GDM1 (cell line): ENCODE data around the gene BCL2L15.
"Not testable (repeated sequence)": the region's sequence is repeated elsewhere in the genome, so short reads cannot be mapped to it uniquely, and the experiment has no call there.

ENCODE experiments used
- DNase-seq: peaks from one replicate; lab custom pipeline; 2025; lab: John Stamatoyannopoulos, UW

Gene BCL2L15

DNA sequence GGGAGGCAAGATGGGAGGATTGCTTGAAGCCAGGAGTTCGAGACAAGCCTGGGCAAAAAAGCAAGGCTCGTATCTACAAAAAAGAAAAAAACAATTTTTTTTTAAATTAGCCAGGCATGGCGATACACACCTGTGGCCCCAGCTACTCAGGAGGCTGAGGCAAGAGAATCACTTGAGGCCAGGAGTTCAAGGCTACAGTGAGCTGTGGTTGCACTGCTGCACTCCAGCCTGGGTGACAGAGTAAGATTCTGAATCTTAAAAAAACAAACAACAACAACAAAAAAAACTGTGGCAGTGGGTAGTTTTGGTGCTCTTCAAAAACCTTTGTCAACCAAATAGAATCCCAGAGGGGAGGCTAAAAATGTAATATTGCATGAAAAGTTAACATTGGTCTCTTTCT lies 16.6 kb downstream of the BCL2L15 start:
- DNase-seq: no peak

DNA sequence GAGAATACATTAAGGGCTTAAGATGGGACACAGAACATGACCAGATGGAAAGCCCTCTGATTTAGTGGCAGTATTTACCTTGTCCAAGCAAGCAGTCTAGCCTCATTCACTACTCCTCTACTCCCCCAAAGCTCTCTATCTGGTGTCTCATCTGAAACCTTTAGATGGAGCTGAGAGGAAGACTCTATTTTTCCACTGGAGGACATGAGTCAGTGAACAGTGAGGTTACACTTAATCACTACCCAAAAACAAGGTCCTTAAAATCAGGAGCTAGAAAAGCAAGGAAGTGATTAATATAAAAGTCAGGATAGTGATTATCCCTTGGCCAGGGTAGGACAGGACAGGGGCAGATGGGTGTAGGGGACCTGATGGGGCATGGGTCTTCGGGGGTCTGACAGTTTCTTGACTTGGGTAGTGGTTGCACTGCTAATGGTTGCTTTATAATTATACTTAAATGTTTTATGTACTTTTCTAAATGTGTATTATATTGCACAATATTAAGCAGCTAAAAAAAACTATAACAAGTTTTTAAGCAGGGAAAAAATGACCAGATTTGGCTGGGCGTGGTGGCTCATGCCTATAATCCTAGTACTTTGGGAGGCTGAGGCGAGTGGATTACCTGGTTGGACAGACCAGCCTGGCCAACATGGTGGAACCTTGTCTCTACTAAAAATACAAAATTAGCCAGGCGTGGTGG lies 18.8 kb downstream of the BCL2L15 start:
- DNase-seq: no peak

DNA sequence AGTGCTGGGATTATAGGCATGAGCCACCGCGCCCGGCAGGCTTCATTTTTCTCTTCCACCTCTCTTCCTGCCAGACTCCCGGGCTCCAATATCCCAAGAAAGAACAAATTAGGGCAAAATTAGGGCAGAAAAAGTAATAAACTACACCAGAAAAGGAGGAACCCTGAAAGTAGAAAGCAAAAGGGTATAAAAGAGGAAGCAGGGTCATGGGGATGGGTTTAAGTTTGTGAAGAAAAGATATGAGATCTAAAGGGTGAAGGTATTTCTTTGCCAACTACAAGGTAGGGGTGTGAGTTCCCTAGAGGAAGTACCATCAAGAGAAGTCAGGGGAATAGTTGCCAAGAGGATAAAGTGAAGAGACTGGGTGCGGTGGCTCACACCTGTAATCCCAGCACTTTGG lies 25.7 kb downstream of the BCL2L15 start:
- DNase-seq: no peak

DNA sequence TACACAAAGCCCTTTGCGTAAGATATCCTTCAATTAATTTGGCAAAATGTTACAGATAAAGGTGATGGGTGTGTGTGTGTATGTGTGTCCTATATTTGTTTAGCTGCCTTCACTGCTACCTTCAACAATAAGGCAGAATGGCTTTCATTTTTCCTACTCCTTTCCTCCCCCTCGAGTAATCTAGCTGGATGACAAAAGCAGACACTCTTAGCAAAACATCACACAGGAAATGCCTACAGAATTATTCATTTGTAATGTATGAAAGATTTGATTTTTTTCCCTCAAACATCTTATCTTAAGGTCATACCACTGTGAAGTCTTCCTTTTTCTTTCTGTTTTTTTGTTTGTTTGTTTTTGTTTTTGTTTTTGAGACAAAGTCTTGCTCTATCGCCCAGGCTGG lies 26.5 kb downstream of the BCL2L15 start:
- no peak for DNase-seq

DNA sequence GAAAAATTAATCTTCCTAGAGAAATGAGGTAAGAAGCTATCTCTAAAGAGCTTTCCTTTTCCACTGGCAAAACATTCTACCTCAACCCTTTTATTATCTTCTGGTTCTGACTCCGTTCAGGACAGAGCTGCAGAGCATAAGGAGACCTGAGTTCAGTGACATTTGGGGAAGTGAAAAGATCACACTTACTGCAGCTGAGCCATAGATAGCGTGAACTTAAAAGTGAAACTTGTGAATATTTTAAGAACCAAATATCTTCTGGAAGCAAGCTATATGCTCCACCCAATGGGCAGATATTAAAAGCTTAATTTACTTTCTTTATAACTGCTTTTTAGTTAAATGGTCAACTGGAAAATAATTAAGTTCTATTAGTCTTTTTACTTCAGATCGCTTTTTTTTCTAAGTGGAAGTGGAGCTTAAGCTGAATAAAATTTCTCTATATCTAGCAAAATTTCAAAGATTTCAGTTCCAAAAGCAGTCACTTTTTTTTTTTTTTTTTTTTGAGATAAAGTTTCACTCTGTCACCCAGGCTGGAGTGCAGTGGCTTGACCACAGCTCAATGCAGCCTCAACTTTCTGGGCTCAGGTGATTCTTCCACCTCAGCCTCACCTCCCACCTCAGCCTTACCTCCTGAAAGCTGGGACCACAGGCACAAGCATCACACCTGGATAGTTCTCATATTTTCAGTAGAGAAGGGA lies 27.8 kb downstream of the BCL2L15 start:
- DNase-seq: peak; percentile 21

DNA sequence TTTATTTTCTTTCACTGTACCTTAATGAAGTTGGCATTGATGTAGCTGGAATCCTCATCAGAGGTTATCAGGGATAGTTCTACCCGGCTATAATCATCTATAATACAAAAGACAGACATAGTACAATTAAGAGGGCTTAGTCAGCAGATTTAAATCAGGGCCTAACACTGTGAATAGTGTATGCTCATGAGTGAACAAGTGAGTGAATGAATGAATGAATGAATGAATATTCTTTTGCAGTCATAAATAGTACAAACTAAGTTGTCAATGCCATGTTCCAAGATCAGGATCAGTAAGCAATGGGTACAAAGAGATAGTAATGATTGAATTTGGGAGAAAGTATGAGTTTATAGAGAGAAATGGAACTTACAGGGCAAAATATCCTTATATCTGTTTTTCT lies 28.4 kb downstream of the BCL2L15 start:
- no peak for DNase-seq

DNA sequence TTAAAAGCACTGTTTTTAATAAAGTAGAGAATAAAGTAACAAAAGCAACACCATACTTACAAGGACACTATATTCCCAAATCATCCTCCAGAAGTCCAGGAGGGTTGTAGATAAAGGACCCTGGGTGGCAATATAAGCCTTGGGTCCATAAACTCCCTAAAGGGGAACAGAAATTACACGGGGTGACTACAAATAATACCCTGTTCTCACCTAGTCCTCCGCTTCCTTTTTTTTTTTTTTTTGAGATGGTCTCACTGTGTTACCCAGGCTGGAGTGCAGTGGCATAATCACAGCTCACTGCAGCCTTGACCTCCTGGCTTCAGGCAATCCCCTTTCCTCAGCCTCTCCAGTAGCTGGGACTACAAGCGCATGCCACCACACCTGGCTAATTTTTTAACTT lies 29.0 kb downstream of the BCL2L15 start:
- DNase-seq: no peak

DNA sequence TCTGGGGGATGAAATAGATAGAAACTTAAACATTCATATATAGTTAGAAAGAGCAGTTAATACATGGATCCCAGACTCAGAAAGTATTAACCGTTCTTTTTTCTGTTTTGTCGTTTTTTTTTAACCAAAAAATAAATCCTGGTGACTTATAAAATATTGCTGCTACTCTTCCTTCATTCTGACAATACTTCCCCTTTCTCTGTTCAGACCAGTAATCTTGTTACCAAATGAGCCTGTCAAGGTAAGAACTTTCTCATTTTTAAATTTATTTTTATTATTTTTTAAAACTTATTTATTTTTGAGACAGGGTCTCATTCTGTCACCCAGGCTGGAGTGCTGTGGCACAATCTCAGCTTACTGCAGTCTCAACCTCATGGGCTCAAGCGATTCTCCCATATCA lies 29.6 kb downstream of the BCL2L15 start:
- DNase-seq: no peak

DNA sequence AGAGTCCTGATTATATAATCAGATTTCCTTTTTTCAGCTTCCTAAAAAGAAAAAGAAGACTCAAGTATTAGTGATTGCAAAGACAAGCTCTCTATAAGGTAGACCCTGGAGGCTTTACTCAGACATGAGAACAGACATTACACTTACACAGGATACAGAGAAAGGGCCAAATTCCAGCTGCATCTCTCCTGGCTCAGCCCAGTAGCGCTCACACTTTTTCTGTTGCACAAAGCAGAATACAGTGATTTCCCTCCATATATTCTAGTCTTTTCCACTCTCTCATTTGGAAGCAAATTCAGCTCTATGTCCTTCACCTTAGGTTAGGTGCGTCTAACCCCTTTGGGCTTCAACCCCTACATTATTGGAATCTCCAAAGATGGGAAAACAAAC lies 31.0 kb downstream of the BCL2L15 start:
- DNase-seq: no peak

DNA sequence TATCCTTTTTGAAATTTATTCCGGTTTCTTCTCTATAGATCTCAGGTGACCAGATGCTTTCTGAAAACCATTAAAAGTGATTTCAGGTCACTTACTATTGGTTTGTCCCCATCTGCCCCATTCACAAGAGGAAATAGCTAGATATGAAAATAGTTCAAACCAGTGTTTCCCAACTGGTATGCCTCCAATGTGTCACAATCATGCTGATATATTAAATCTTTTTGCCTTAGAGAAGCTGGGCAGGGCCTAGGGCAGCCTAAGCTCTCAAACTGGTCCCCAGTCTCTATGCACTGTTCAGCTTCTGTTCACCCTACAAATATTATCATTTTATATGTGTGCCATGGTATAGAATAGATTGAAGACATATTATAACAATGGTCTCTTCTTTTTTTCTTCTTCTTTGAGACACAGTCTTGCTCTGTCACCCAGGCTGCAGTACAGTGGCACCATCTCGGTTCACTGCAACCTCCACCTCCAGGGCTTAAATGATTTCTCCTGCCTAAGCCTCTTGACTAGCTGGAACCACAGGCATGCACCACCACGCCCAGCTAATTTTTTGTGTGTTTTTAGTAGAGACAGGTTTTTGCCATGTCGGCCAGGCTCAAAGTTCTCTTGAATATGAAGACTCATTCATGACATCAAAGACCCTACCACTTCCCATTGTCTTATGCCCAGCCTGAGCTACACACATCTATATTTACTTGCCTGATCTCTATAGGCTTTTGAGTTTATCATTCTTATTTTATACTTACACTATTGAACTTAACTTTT lies 31.6 kb downstream of the BCL2L15 start:
- DNase-seq: no peak

DNA sequence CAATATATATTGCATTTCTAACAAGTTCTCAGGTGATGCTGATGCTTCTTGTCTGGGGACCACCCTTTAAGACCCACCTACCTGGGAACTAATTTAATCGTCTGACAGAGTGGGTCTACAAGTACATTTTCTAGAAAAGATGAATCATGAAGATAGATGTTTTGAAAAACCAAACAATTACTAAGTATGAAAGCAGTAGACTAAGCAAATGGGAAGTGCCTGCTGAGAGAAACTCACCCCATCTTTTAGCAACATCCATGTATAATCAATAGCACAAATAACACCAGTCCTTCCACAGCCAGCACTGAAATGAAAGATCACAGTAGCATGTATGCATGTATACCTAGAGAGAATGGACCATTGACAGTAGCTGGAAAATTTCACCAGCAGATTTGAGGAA lies 33.1 kb downstream of the BCL2L15 start:
- DNase-seq: no peak

DNA sequence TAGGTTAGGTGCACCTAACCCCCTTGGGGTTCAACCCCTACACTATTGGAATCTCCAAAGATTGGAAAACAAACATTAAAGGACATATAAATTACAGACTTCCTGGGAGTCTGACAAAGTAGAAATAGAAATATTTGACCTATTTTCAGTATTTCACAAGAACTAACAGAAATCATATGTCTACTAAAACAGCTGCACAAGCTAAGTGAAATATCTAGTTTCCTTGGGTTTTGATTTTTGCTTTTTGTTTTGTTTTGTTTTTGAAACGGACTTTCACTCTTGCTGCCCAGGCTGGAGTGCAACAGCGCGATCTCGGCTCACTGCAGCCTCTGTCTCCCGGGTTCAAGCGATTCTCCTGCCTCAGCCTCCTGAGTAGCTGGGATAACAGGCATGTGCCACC lies 34.7 kb downstream of the BCL2L15 start:
- DNase-seq: not testable (repeated sequence)

DNA sequence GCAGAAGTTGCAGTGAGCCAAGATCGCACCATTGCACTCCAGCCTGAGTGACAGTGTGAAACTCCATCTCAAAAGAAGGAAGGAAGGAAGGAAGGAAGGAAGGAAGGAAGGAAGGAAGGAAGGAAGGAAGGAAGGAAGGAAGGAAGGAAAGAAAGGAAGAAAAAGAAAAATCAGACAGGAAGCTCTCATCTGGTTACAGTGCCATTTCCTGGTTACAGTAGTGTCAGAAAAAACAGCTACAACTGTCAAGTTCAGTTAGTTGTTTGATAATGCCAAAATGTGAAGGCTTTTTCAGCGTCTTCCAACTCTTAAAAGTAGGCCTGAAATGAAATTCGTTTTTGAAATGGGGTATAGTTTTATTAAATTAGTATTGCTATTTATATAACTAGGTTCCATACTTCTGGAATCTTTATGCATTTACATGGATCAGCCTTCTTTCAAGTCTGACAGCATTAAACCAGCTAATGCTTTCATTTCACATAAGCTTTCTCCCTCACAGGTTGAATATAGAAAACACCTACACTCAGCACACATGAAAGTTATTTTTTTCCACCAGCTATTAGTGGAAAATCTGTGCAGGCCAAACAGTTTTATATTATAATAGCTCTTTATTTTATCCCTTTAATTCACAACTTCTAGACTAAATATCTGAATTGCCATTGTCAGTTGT lies 37.1 kb downstream of the BCL2L15 start:
- no peak for DNase-seq

DNA sequence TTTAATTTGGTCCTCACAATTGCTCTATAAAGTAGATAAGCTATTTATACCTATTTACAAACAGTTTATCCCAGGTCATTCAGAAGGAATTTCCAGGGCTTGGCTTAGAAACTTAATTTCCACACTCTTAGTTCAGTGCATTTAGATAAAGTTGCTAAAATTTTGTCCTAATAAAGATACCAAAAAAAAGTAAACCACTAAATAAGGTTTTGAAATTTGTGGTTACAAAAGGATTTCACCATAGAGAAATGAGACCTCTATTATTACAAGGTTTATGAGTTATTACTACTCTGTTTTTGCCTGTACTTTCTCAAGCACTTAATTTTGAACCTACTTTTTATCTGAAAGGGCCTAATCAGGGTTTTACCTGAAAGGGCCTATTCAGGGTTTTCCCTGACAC lies 38.3 kb downstream of the BCL2L15 start:
- no peak for DNase-seq

DNA sequence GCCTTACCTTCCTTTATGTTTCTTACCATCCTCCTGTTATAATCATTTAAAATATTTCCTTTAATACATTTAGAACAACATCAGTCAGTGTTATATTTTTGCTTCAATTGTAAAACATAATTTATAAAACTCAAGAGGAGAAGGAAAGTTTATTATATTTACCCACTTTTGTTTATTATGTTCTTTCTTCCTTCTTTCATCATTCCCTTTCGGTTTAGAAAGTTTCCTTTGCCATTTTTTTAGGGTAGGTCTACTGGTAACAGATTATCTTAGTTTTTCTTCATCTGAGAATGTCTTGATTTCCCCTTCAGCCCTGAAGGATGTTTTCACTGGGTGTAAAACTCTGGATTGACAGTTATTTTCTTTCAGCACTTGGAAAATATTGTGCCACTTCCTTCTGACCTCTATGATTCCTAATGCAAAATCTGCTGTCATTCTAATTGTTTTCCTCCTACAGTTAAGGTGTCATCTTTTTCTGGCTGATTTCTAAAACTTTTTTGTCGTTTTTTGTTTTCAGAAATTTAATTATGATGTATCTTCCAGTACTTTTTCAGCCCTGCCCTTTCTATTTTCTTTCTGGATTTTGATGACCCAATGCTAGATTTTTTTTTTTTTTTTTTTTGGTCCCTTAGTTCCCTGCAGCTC lies 40.9 kb downstream of the BCL2L15 start:
- DNase-seq: no peak

DNA sequence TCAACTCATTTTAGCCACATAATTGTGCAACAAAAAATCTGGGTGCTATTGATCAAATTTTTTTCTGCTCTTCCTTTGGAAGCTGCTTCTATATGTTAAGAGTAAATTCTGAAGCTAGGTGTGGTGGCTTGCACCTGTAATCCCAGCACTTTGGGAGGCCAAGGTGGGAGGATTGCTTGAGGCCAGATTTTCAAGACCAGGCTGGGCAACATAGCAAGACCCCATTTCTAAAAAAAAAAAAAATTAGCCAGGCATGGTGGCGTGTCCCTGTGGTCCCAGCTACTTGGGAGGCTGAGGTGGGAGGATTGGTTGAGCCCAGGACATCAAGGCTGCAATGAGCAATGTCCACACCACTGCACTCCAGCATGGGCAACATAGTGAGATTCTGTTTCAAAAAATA lies 50.8 kb downstream of the BCL2L15 start:
- no peak for DNase-seq

DNA sequence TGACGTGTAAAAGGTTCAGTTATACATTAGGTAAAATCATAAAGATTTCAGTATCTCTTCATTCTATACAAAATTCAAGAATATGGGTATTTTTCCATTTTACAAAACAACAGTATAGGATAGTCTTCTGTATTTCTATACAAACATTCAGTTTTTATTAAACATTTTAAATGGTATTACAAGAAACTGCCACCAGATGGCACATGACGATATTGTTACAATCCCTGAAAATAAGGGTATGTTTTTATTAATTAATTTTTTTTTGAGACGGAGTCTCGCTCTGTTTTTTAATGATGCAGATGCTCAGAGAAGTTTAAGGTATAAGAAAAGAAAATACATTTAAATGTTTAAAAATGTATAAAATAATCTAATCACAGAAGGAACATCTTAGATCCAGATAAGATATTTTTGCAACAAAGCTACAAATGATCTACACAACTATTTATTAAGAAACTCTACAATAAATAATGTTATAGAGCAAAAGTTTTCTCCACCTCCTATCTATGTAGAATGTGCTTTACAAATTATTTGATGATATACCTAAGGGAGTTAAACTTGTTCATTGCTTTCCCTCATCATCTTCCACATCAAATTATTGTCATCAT lies 51.6 kb downstream of the BCL2L15 start:
- DNase-seq: no peak

DNA sequence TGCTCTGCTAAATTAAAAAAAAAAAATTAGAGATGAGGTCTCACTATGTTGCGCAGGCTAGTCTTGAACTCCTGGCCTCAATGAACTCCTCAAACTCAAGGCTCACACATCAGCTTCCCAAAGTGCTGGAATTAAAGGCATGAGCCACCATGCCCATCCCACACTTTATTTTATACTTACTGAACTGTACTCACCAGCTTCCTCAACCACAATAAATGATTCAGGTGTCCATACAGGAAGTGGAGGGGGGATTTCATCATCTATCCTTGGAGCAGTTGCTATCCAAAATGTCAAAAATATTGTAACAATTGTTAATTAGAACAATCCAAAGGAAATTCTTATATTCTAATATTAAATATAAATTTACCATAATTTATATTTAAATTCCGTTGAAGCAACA lies 52.7 kb downstream of the BCL2L15 start:
- no peak for DNase-seq
